ENCODE data around the gene LIFR.
A peak's percentile ranks its signal among the peaks of the same experiment; 100 is the strongest.

LIFR gene

DNA sequence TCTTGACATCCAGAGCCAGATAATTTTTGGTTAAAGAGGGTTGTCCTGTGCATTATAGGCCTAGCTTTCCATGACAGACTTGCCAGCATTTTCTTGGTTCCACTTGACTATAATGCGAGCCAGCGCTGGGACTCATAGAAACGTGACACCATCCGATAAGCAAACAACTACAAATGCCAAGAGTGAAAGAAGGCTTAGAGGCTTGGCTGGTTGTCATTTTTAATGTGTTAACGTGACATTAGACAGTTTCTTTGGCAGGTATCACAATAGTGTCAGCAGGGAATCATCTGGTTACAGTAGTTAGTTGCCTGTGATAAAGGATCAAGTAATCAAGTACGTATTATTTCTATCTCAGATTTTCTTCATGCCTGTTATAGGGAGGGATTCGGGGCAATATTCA, 20.0 kb upstream of the LIFR start (continued):
- peak; percentile 37; the same call in 1 of the 2 replicates for TF ChIP-seq ZNF558 (tag by site-specific recombination; IDR thresholded peaks at IDR 0.05)
- TF ChIP-seq, protein P1, sequence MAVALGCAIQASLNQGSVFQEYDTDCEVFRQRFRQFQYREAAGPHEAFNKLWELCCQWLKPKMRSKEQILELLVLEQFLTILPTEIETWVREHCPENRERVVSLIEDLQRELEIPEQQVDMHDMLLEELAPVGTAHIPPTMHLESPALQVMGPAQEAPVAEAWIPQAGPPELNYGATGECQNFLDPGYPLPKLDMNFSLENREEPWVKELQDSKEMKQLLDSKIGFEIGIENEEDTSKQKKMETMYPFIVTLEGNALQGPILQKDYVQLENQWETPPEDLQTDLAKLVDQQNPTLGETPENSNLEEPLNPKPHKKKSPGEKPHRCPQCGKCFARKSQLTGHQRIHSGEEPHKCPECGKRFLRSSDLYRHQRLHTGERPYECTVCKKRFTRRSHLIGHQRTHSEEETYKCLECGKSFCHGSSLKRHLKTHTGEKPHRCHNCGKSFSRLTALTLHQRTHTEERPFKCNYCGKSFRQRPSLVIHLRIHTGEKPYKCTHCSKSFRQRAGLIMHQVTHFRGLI (tag by site-specific recombination; IDR thresholded peaks at IDR 0.05) = no peak; the same call in 1 of the 2 replicates
- TF ChIP-seq, protein P2, sequence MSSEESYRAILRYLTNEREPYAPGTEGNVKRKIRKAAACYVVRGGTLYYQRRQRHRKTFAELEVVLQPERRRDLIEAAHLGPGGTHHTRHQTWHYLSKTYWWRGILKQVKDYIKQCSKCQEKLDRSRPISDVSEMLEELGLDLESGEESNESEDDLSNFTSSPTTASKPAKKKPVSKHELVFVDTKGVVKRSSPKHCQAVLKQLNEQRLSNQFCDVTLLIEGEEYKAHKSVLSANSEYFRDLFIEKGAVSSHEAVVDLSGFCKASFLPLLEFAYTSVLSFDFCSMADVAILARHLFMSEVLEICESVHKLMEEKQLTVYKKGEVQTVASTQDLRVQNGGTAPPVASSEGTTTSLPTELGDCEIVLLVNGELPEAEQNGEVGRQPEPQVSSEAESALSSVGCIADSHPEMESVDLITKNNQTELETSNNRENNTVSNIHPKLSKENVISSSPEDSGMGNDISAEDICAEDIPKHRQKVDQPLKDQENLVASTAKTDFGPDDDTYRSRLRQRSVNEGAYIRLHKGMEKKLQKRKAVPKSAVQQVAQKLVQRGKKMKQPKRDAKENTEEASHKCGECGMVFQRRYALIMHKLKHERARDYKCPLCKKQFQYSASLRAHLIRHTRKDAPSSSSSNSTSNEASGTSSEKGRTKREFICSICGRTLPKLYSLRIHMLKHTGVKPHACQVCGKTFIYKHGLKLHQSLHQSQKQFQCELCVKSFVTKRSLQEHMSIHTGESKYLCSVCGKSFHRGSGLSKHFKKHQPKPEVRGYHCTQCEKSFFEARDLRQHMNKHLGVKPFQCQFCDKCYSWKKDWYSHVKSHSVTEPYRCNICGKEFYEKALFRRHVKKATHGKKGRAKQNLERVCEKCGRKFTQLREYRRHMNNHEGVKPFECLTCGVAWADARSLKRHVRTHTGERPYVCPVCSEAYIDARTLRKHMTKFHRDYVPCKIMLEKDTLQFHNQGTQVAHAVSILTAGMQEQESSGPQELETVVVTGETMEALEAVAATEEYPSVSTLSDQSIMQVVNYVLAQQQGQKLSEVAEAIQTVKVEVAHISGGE (tag by site-specific recombination; conservative IDR thresholded peaks at IDR 0.05; ENCODE audit: low read depth) = peak; percentile 54
- TF ChIP-seq, protein P3, sequence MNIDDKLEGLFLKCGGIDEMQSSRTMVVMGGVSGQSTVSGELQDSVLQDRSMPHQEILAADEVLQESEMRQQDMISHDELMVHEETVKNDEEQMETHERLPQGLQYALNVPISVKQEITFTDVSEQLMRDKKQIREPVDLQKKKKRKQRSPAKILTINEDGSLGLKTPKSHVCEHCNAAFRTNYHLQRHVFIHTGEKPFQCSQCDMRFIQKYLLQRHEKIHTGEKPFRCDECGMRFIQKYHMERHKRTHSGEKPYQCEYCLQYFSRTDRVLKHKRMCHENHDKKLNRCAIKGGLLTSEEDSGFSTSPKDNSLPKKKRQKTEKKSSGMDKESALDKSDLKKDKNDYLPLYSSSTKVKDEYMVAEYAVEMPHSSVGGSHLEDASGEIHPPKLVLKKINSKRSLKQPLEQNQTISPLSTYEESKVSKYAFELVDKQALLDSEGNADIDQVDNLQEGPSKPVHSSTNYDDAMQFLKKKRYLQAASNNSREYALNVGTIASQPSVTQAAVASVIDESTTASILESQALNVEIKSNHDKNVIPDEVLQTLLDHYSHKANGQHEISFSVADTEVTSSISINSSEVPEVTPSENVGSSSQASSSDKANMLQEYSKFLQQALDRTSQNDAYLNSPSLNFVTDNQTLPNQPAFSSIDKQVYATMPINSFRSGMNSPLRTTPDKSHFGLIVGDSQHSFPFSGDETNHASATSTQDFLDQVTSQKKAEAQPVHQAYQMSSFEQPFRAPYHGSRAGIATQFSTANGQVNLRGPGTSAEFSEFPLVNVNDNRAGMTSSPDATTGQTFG (tag by site-specific recombination; IDR thresholded peaks at IDR 0.05; ENCODE audit: borderline replicate concordance) = no peak
- peak; percentile 49; the same call in 1 of the 2 replicates for TF ChIP-seq TRIM28 (IDR thresholded peaks at IDR 0.05; ENCODE audit: borderline replicate concordance, low read length)
- TF ChIP-seq, protein P4, sequence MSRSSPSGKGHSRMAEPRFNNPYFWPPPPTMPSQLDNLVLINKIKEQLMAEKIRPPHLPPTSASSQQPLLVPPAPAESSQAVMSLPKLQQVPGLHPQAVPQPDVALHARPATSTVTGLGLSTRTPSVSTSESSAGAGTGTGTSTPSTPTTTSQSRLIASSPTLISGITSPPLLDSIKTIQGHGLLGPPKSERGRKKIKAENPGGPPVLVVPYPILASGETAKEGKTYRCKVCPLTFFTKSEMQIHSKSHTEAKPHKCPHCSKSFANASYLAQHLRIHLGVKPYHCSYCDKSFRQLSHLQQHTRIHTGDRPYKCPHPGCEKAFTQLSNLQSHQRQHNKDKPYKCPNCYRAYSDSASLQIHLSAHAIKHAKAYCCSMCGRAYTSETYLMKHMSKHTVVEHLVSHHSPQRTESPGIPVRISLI (tag by site-specific recombination; IDR thresholded peaks at IDR 0.05) = no peak
- TF ChIP-seq ZFP69B (tag by site-specific recombination; IDR thresholded peaks at IDR 0.05) = no peak
- TF ChIP-seq ZNF830 (tag by site-specific recombination; IDR thresholded peaks at IDR 0.05; ENCODE audit: low read depth) = no peak
- TF ChIP-seq OVOL3 (tag by site-specific recombination; IDR thresholded peaks at IDR 0.05) = peak; percentile 84; the same call in 1 of the 2 replicates
- no peak for TF ChIP-seq ZNF510 (tag by site-specific recombination; IDR thresholded peaks at IDR 0.05; ENCODE audit: insufficient replicate concordance)
- TF ChIP-seq, protein P5, sequence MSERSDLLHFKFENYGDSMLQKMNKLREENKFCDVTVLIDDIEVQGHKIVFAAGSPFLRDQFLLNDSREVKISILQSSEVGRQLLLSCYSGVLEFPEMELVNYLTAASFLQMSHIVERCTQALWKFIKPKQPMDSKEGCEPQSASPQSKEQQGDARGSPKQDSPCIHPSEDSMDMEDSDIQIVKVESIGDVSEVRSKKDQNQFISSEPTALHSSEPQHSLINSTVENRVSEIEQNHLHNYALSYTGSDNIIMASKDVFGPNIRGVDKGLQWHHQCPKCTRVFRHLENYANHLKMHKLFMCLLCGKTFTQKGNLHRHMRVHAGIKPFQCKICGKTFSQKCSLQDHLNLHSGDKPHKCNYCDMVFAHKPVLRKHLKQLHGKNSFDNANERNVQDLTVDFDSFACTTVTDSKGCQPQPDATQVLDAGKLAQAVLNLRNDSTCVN (tag by site-specific recombination; optimal IDR thresholded peaks at IDR 0.05) = no peak
- TF ChIP-seq, protein P6, sequence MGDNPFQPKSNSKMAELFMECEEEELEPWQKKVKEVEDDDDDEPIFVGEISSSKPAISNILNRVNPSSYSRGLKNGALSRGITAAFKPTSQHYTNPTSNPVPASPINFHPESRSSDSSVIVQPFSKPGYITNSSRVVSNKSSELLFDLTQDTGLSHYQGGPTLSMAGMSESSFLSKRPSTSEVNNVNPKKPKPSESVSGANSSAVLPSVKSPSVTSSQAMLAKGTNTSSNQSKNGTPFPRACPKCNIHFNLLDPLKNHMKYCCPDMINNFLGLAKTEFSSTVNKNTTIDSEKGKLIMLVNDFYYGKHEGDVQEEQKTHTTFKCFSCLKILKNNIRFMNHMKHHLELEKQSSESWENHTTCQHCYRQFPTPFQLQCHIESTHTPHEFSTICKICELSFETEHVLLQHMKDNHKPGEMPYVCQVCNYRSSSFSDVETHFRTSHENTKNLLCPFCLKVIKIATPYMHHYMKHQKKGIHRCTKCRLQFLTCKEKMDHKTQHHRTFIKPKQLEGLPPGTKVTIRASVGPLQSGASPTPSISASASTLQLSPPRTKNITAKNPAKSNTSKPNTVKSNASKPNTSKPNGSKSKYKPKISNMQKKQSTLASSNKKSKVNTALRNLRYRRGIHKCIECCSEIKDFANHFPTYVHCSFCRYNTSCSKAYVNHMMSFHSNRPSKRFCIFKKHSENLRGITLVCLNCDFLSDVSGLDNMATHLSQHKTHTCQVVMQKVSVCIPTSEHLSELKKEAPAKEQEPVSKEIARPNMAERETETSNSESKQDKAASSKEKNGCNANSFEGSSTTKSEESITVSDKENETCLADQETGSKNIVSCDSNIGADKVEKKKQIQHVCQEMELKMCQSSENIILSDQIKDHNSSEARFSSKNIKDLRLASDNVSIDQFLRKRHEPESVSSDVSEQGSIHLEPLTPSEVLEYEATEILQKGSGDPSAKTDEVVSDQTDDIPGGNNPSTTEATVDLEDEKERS (tag by site-specific recombination; IDR thresholded peaks at IDR 0.05) = no peak
- no peak for TF ChIP-seq ZNF292 (tag by site-specific recombination; IDR thresholded peaks at IDR 0.05; ENCODE audit: borderline replicate concordance, low read depth)
- TF ChIP-seq ZNF677 (tag by site-specific recombination; IDR thresholded peaks at IDR 0.05) = no peak
- TF ChIP-seq OSR2 (tag by site-specific recombination; IDR thresholded peaks at IDR 0.05) = peak; percentile 93
- no peak for TF ChIP-seq ZNF121 (tag by site-specific recombination; IDR thresholded peaks at IDR 0.05)
- TF ChIP-seq, protein P7, sequence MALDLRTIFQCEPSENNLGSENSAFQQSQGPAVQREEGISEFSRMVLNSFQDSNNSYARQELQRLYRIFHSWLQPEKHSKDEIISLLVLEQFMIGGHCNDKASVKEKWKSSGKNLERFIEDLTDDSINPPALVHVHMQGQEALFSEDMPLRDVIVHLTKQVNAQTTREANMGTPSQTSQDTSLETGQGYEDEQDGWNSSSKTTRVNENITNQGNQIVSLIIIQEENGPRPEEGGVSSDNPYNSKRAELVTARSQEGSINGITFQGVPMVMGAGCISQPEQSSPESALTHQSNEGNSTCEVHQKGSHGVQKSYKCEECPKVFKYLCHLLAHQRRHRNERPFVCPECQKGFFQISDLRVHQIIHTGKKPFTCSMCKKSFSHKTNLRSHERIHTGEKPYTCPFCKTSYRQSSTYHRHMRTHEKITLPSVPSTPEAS (tag by site-specific recombination; IDR thresholded peaks at IDR 0.05) = no peak
- TF ChIP-seq WT1 (tag by site-specific recombination; IDR thresholded peaks at IDR 0.05) = no peak
- TF ChIP-seq, protein P8, sequence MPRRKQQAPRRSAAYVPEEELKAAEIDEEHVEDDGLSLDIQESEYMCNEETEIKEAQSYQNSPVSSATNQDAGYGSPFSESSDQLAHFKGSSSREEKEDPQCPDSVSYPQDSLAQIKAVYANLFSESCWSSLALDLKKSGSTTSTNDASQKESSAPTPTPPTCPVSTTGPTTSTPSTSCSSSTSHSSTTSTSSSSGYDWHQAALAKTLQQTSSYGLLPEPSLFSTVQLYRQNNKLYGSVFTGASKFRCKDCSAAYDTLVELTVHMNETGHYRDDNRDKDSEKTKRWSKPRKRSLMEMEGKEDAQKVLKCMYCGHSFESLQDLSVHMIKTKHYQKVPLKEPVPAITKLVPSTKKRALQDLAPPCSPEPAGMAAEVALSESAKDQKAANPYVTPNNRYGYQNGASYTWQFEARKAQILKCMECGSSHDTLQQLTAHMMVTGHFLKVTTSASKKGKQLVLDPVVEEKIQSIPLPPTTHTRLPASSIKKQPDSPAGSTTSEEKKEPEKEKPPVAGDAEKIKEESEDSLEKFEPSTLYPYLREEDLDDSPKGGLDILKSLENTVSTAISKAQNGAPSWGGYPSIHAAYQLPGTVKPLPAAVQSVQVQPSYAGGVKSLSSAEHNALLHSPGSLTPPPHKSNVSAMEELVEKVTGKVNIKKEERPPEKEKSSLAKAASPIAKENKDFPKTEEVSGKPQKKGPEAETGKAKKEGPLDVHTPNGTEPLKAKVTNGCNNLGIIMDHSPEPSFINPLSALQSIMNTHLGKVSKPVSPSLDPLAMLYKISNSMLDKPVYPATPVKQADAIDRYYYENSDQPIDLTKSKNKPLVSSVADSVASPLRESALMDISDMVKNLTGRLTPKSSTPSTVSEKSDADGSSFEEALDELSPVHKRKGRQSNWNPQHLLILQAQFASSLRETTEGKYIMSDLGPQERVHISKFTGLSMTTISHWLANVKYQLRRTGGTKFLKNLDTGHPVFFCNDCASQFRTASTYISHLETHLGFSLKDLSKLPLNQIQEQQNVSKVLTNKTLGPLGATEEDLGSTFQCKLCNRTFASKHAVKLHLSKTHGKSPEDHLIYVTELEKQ (tag by site-specific recombination; IDR thresholded peaks at IDR 0.05; ENCODE audit: borderline replicate concordance) = peak; percentile 60; the same call in 1 of the 2 replicates
